PC-9 (cell line): ENCODE results near the gene OXTR. TPM values are rescaled to one million over a fixed set of nuclear protein-coding genes. Genes with fewer than 3 reads are reported as not detected.

ENCODE experiments used
- BruUV-seq: library from RNA; stranded (reverse); fragments of 400-500 nt; replicated peaks from 2 replicates; lab custom pipeline; 2021; lab: Mats Ljungman, UMichigan
- CTCF ChIA-PET: fragments of 300-600 bp; sonication (Branson Sonifier 250); formaldehyde crosslinking; loops from one replicate; lab custom pipeline; 2022; ENCODE audit warnings: antibody characterized with exemption; lab: Charles Lee
- POLR2A ChIA-PET: fragments of 300-600 bp; sonication (Branson Sonifier 250); formaldehyde crosslinking; loops from one replicate; lab custom pipeline; 2022; ENCODE audit warnings: antibody characterized with exemption; ENCODE audit not compliant: unreplicated experiment; lab: Charles Lee
- DNase-seq, 2 experiments: peaks; one replicate each; pipeline versions ENCODE4 v3.0.0 to v3.0.0-alpha.2; 2015 to 2022; ENCODE audit warnings: mixed read lengths in 1 of 2
- H2AFZ ChIP-seq: fragments of 200-600 bp; sonication (generic); 2 replicates; pipeline ENCODE4 v1.8.1; 2017; ENCODE audit warnings: antibody characterized with exemption
- H3F3A ChIP-seq: fragments of 200-600 bp; sonication (generic); 2 replicates; pipeline ENCODE4 v1.8.1; 2017; ENCODE audit warnings: antibody characterized with exemption, mild to moderate bottlenecking, low read depth; ENCODE audit not compliant: insufficient read depth
- H3K27ac ChIP-seq: fragments of 200-600 bp; sonication (generic); 2 replicates; pipeline ENCODE4 v1.6.1; 2016; ENCODE audit warnings: mixed run types
- H3K27me3 ChIP-seq: fragments of 200-600 bp; sonication (generic); 2 replicates; pipeline ENCODE4 v1.6.1; 2016; ENCODE audit warnings: low read depth, mixed run types; ENCODE audit not compliant: insufficient read depth
- H3K36me3 ChIP-seq: fragments of 200-600 bp; sonication (generic); 2 replicates; pipeline ENCODE4 v1.6.1; 2016; ENCODE audit warnings: low read depth, mixed run types
- H3K4me1 ChIP-seq: fragments of 200-600 bp; sonication (generic); replicated peaks from 2 replicates; pipeline ENCODE4 v1.6.1; 2016; ENCODE audit warnings: mixed run types; ENCODE audit not compliant: insufficient read depth
- H3K4me2 ChIP-seq: fragments of 200-600 bp; sonication (generic); 2 replicates; pipeline ENCODE4 v1.6.1; 2017; ENCODE audit warnings: mixed run types
- H3K4me3 ChIP-seq: fragments of 200-600 bp; sonication (generic); 2 replicates; pipeline ENCODE4 v1.6.1; 2016; ENCODE audit warnings: mixed run types
- H3K79me2 ChIP-seq: fragments of 200-600 bp; sonication (generic); 2 replicates; pipeline ENCODE4 v1.6.1; 2017; ENCODE audit warnings: low read depth, mixed run types
- H3K9me2 ChIP-seq: fragments of 200-600 bp; sonication (generic); 2 replicates; pipeline ENCODE4 v1.8.1; 2017; ENCODE audit warnings: mild to moderate bottlenecking; ENCODE audit not compliant: insufficient read depth
- H3K9me3 ChIP-seq: fragments of 200-600 bp; sonication (generic); 2 replicates; pipeline ENCODE4 v1.8.1; 2016; ENCODE audit warnings: low read depth; ENCODE audit not compliant: insufficient read depth
- H4K20me1 ChIP-seq: fragments of 200-600 bp; sonication (generic); 2 replicates; pipeline ENCODE4 v1.8.1; 2017; ENCODE audit not compliant: insufficient read depth
- EZH2 ChIP-seq: fragments of 200-600 bp; sonication (generic); IDR thresholded peaks from 2 replicates; pipeline ENCODE4 v1.8.0; 2017; ENCODE audit warnings: antibody characterized with exemption, low read depth
- intact Hi-C: fragments of 100-400 bp; cut with micrococcal nuclease; formaldehyde crosslinking; loops from one replicate; pipeline ENCODE4 v1.10.0; 2022; ENCODE audit not compliant: unreplicated experiment
- total RNA-seq: library from RNA; stranded (reverse); gene quantifications from 2 replicates; pipeline ENCODE4 v1.2.3, GENCODE V29; 2021
- TF ChIP-seq, protein P1 (sequence below): fragments of 200-600 bp; sonication (generic); conservative IDR thresholded peaks from 2 replicates; pipeline ENCODE4 v1.6.1; 2017; ENCODE audit warnings: mixed run types, antibody characterized with exemption, mild to moderate bottlenecking, moderate library complexity

OXTR gene
- total RNA-seq, 1 experiment from 2014 or later: 3.4 TPM

DNA sequence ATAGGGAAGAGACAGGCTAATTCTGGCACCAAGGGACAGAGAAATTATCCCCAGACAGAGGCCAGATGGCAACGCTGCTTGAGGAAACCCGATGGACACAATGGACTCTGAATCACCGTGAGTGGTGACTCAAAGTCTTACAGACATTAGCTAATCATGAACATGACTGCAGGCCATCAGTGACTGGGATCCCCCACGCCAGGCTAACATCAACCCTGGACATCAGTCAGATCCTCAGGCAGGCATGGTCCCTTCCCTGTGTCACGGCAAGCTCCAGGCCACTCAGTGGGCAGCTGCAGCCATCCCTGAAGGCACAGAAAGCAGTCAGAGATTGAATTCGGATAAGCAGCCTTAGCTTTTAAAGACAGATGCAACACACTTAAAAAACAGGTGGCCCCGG, 23.8 kb upstream of the OXTR start:
- H3K27me3 ChIP-seq: no peaks in the 10 kb centered on the region
- TF ChIP-seq, protein P1, sequence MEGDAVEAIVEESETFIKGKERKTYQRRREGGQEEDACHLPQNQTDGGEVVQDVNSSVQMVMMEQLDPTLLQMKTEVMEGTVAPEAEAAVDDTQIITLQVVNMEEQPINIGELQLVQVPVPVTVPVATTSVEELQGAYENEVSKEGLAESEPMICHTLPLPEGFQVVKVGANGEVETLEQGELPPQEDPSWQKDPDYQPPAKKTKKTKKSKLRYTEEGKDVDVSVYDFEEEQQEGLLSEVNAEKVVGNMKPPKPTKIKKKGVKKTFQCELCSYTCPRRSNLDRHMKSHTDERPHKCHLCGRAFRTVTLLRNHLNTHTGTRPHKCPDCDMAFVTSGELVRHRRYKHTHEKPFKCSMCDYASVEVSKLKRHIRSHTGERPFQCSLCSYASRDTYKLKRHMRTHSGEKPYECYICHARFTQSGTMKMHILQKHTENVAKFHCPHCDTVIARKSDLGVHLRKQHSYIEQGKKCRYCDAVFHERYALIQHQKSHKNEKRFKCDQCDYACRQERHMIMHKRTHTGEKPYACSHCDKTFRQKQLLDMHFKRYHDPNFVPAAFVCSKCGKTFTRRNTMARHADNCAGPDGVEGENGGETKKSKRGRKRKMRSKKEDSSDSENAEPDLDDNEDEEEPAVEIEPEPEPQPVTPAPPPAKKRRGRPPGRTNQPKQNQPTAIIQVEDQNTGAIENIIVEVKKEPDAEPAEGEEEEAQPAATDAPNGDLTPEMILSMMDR: no peak
- TF ChIP-seq EZH2: no peak
- no peak overlapping the region for H3K4me3 ChIP-seq
- no peak for DNase-seq
- ChIA-PET POLR2A (no interaction called here), CTCF (no interaction called here)
- no TSS peak for BruUV-seq
- intact Hi-C loops: no loop called here
- H3K4me2 ChIP-seq: no peak overlapping the region
- H2AFZ ChIP-seq: no peak overlapping the region
- H3K9me2 ChIP-seq: no peaks in the 10 kb centered on the region
- no peaks in the 10 kb centered on the region for H3F3A ChIP-seq
- H3K79me2 ChIP-seq: no peaks in the 10 kb centered on the region
- H4K20me1 ChIP-seq: no peaks in the 10 kb centered on the region
- H3K27ac ChIP-seq: no peak overlapping the region
- no peaks in the 10 kb centered on the region for H3K9me3 ChIP-seq
- no peaks in the 10 kb centered on the region for H3K4me1 ChIP-seq
- no peaks in the 10 kb centered on the region for H3K36me3 ChIP-seq

DNA sequence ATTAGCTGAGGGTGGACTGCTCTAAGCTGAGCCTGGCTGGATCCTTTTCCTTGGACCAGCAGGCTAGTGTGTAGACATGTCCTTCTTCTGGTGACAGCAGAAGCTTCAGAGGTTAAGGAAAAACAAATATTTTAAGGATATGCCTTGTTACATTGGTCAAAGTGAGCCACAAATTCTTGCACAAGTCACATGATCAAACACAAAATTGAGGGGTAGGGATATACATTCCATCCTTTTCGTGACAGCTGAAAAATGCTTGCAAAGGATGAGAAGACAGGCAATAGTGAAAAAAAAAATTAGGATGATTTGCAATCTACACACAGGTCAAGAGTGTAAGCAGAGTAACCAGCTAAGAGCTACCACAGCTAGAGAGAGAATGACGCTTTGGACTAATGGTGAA, 21.1 kb upstream of the OXTR start:
- ChIA-PET POLR2A (no interaction called here), CTCF (interaction anchor here (0.6 kb wide), 1 partner anchor 262 kb away, joined by 3 read pairs; no protein-coding TSS in a partner anchor)
- TF ChIP-seq, protein P1: no peak
- no peak for TF ChIP-seq EZH2
- Histone ChIP-seq H3K4me1 (no peaks in the 10 kb centered on the region), H3K79me2 (no peaks in the 10 kb centered on the region), H3K9me3 (no peaks in the 10 kb centered on the region), H3K27ac (no peak overlapping the region), H2AFZ (no peak overlapping the region), H3K27me3 (no peaks in the 10 kb centered on the region), H3K4me3 (no peak overlapping the region), H4K20me1 (no peaks in the 10 kb centered on the region), H3K36me3 (no peaks in the 10 kb centered on the region), H3F3A (no peaks in the 10 kb centered on the region), H3K4me2 (no peak overlapping the region), H3K9me2 (no peaks in the 10 kb centered on the region; the same call in 1 of the 2 replicates)
- intact Hi-C loops: no loop called here
- no TSS peak for BruUV-seq
- DNase-seq: no peak

DNA sequence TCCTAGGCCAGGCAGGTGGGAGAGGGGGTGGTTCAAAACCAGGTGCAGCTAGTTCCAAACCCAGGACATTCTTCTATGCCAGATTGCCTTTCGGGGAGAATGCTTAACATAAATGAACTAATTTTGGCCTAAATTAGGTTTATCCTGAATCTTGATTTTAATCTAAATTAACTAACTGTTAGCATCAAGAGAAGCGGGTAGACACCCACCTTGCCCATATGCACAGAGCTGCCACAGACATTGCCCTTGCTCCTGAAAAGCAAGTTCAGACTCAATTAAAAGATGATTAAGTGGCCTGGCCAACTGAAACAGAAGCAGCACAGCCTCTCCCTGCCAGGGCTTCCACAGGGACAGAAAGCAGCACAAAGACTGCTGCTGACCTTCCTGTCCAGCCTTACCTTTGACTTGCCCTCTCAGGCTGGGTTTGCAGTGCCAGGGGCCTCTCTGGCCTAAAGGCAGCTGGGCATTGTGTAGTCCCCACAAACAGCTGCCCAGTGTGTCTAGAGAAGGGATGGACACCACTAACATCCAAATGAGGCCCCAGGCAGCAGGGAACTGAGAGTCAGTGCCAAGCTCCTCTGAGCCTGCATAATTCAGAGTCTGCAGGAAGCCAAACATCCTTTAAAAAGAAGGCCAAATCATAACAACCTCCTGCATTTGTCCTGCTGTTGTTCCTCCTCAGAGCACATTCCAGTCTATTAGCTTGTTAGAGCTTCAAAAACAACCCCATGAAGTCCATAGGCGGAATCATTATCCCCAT, 15.4 kb upstream of the OXTR start:
- no peak for DNase-seq
- H3K4me1 ChIP-seq: no peaks in the 10 kb centered on the region
- ChIA-PET CTCF (no interaction called here), POLR2A (interaction anchor here (0.6 kb wide), 1 partner anchor 894 kb away, joined by 10 read pairs; no protein-coding TSS in a partner anchor)
- no peak for TF ChIP-seq EZH2
- TF ChIP-seq, protein P1: no peak
- H2AFZ ChIP-seq: no peak overlapping the region
- no peaks in the 10 kb centered on the region for H3F3A ChIP-seq
- no peaks in the 10 kb centered on the region for H3K27me3 ChIP-seq
- no peaks in the 10 kb centered on the region for H4K20me1 ChIP-seq
- H3K9me2 ChIP-seq: no peaks in the 10 kb centered on the region; the same call in 1 of the 2 replicates
- H3K79me2 ChIP-seq: no peaks in the 10 kb centered on the region
- intact Hi-C loops: no loop called here
- BruUV-seq: no TSS peak
- H3K4me2 ChIP-seq: no peak overlapping the region
- H3K36me3 ChIP-seq: no peaks in the 10 kb centered on the region
- no peaks in the 10 kb centered on the region for H3K9me3 ChIP-seq
- no peak overlapping the region for H3K27ac ChIP-seq
- H3K4me3 ChIP-seq: no peak overlapping the region
